HG02610 (cell line): ENCODE data around the gene FOXA3.

Experiments
- ATAC-seq: cut with Tn5 transposase; IDR thresholded peaks from one replicate; pipeline ENCODE4 v1.9.1; 2021; ENCODE audit warnings: mild to moderate bottlenecking, moderate library complexity; ENCODE audit not compliant: unreplicated experiment

FOXA3 gene

DNA sequence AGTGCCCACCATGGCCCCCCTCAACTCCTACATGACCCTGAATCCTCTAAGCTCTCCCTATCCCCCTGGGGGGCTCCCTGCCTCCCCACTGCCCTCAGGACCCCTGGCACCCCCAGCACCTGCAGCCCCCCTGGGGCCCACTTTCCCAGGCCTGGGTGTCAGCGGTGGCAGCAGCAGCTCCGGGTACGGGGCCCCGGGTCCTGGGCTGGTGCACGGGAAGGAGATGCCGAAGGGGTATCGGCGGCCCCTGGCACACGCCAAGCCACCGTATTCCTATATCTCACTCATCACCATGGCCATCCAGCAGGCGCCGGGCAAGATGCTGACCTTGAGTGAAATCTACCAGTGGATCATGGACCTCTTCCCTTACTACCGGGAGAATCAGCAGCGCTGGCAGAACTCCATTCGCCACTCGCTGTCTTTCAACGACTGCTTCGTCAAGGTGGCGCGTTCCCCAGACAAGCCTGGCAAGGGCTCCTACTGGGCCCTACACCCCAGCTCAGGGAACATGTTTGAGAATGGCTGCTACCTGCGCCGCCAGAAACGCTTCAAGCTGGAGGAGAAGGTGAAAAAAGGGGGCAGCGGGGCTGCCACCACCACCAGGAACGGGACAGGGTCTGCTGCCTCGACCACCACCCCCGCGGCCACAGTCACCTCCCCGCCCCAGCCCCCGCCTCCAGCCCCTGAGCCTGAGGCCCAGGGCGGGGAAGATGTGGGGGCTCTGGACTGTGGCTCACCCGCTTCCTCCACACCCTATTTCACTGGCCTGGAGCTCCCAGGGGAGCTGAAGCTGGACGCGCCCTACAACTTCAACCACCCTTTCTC, 8.2 kb downstream of the FOXA3 start:
- no peak for ATAC-seq

DNA sequence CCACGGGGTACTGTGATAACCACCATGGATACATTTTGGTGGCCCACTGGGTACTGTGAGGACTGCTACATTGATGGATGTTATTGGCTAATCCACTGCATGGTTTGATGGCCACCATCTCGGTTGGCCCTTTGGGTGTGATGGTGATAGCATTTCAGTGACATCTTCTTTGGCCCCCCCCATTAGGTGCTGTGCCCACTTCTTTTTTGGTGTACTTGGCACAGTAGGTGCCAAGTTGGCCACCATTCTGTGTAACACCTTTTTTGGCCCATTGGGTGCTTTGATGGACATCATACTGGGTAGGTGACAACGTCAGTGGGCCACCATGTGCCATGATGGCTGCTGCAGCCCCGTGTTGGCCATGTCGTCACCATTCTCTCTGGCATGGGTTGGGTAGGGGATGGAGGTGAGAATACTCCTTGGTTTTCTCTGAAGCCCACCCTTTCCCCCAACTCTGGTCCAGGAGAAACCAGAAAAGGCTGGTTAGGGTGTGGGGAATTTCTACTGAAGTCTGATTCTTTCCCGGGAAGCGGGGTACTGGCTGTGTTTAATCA, 9.2 kb downstream of the FOXA3 start:
- ATAC-seq: no peak

DNA sequence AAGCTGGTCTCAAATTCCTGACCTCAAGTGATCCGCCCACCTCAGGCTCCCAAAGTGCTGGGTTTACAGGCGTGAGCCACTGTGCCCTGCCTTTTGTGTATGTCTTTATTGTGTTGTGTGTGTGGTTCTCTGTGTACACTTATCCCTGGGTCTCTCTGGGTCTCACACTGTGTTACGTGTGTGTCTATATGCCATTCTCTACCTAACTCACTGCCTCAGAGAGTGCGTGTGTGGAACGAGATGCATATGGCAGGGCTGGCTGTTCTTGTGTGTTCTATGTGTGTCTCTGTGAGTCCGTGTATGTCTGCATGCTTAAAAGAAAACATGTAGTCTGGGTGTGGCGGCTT, 10.5 kb downstream of the FOXA3 start:
- no peak for ATAC-seq

DNA sequence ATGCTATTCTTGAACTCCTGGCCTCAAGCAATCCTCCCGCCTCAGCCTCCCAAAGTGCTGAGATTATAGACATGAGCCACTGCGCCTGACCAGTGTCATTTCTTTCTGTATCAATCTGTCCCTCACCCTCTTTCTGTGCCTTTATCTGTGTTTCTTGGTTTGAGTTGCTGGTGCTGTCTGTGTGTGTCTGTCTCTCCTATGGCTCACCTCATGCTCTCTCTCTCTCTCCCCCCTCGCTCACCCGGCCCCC, 12.0 kb downstream of the FOXA3 start:
- ATAC-seq: peak; percentile 36

DNA sequence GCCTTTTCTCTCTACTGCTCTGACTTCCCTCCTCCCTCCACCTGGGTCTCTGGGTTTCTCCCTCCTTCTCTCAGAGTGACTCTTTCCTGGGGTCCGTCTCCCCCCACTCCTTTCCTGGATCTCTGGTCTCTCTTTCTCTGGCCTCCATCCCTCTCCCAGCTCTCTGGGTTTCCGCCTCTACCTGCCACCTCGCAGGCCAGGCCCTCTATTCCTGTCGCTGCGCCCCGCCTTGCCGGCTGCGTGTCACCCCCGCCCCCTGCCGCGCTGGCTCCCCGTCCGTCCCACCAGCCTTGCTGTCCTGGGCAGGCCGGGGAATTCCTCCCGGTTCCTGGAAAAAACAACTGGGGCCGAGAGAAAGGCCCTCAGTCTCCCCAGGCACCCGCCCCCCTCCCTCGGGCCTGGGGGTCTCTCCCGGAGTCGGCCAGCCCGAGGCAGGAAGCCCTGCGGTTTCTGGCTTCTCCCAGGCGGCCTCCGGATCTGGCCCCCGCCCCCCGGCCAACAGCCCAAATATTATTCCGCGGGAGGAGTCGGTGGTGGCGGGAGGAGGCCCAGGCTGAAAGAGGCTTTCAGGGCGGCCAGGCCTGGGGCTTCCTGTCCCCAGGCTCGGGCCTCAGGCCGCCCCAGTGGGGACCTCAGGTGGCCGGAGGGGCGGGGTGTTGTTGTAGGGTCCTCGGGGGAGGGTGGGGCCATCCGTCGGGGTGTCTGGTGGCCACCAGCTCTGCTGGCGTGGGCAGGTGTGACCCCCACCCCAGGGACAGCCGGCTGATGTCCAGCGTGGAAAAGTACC, 12.5 kb downstream of the FOXA3 start:
- ATAC-seq: peak; percentile 21

DNA sequence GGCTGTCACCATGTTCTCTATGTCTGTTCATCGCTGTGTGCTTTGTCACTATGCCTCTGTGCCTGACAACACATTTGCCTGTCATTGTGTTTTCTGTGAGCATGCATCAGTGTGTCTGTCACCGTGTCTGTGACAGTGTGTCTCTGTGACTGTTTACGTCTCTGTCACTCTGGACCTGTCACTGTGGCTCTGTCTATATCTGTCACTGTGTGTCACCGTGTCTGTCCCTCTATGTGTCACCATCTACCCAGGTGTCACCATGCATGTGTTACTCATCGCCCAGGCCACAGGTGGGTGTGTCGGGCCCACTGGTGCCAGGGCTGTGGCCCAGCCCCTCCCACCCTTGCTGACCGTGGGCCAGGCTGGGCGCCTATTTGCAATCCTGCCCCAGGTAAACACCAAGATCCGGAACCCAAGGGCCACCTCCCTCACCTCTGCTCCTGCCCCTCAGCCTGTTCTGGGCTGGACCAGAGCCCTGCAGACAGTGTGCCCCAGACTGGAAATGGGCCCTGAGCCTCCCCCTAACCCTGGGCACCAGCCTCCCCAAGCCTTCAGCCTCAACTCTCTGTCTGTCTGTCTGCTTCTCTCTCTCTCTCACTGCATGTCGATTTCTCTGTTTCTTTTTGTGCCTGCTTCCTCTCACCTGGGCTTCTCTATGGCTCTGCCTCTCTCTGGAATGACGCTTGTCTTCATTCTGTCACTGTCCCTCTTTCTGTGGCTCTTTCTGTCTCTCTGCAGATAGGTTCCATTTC, 14.1 kb downstream of the FOXA3 start:
- no peak for ATAC-seq

DNA sequence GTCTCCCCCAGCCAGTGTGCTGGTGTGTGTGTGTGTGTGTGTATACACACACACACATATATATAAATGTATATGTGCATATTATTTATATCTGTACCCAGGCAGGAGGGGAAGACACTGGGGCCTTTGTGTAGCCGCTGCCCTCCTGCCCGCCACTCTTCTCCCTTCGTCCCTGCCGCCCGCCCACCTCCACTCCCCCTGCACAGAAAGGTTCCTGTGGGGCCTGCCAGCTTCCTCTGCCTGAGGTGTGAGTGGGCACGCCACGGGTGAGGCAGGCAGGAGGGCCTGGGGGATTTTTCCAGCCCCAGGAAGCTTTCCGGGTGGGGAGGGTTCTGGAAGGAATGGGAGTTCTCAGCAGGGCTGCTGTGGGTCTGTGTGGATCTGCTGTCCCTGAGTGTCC, 14.9 kb downstream of the FOXA3 start:
- ATAC-seq: no peak

DNA sequence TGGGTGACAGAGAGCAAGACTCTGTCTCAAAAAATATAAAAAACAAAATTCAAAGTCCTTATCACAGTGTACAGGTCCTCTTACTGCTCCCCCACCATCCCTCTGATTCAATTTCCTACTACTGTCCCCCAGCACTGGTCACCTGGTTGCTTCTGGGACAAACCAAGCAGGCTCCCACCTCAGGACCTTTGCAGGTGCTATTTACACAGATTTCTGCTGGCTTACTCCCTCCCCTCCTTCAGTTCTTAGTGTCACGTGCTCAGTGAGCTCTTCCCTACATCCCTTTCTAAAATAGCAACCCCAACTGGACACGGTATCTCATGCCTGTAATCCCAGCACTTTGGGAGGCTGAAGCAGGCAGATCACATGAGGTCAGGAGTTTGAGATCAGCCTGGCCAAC, 15.8 kb downstream of the FOXA3 start:
- no peak for ATAC-seq

DNA sequence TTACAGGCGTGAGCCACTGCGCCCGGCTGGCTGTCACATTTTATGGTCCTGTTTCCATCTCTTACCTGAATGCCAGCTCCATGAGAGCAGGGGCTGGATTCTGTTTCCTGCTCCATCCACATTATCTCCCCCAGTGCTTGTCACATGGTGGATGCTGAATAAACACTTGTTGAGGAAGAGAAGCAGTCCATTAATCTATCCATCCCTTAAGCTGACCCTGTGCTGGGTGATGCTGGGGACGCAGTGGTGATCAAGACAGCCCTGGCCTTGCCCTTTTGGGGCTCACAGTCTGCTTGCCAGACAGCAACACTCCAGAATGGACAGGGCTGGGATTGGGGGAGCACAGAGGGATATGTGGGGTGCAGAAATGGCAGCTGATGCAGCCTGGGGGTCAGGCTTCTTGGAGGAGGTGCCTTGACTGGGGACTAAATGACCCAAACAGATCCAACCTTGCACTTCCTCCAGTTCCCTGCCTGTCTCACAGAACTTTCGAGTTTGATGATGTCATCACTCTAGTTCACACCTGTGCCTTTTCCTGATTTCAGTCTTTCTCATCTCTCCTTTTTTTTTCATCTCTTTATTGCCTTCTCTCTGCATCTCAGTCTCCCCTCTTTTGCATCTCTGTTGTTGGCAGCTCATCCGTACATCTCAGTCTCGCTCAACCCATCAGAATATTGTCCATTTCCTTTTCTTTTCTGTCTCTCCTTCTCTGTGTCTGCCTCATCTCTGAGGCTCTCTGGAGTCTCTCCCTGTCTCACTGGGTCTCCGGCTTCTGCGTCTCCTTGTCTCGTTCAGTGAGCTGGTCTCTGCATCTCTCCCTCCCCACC, 17.2 kb downstream of the FOXA3 start:
- no peak for ATAC-seq

DNA sequence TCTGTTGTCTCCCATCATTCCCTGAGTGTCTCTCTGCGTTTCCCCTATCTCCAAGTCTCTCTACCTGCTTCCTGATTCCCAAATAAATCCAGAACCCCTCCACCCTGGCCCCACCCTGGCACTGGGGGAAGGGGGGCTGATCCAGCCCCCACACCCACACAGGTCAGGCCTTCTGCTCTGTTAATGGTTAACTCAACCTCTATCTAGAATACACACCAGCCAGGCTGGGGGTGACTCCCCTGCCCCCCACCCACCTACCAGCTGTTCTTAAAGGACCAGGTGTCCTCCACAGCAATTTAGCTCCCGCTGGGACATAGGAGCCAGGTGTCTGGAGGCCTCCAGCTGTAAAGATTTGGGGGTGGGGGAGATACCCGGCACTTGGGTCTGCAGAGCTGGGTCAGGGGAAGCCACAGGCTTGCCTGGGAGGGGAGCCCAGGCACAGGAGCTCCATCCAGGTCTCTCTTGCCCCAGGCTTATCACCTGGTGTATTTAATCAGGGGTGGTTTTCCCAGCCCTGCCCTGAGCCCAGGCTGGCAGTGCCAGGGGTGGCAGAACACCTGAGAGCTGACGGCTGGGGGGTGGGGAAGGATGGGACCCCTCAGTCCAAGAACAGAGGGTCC, 17.9 kb downstream of the FOXA3 start:
- ATAC-seq: no peak

DNA sequence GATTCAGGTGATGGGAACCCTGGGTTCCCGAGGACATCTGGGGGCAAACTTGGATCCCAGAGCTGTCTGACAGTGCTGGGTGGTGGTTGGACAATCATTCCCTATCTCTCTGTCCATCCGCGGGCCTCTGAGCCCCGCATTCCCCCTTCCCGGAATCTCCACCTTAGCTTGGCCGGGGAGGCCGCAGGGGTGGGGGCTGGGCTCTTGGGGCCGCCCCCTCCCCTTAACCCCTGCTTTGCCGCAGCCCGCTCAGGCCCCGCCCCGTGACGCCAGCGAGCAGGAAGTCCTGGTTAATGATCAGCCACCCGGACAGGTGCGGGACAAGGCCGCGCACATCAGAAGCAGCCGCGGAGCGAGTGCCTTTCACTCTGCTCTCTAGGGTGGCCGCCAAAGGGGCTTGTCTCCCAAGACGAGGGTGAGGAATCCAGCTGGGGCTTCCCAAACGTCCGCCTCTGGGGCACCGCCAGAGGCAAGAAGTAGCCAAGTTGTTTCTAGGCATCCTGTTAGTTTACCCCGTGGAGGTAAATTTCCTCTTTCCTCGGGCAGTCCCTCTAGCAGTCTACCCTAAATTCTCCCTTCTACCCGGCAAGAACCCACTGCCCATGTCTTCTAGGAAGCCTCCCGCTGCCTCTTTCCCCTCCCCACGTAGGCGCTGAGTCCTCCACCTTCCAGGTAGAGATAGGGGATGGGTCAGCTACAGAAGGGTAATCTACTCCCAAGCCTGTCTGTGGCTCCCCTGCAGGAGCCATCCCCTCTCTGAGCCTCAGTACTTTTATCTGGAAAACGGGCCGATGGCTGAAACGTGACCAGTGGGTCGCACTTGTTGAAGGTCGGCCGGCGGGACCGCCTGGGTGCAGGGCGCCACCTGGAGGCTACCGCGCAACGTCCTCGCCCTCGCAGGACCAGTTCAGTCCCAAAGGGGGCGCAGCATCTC, 18.8 kb downstream of the FOXA3 start:
- no peak for ATAC-seq

DNA sequence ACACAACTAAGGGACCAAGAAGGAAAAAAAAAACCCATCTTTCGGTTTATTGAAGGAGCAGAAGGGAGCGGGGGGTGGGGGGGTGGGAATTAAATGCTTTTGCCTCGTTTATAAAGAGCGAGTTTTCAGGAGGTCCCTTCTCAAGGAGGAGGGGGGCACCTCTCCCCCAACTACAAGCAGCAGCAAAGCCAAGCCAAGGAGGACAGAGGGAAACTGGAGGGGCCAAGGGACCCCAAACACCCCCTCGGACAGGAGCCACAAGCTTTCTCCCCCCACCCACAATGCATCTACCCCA, 19.4 kb downstream of the FOXA3 start:
- no peak for ATAC-seq

DNA sequence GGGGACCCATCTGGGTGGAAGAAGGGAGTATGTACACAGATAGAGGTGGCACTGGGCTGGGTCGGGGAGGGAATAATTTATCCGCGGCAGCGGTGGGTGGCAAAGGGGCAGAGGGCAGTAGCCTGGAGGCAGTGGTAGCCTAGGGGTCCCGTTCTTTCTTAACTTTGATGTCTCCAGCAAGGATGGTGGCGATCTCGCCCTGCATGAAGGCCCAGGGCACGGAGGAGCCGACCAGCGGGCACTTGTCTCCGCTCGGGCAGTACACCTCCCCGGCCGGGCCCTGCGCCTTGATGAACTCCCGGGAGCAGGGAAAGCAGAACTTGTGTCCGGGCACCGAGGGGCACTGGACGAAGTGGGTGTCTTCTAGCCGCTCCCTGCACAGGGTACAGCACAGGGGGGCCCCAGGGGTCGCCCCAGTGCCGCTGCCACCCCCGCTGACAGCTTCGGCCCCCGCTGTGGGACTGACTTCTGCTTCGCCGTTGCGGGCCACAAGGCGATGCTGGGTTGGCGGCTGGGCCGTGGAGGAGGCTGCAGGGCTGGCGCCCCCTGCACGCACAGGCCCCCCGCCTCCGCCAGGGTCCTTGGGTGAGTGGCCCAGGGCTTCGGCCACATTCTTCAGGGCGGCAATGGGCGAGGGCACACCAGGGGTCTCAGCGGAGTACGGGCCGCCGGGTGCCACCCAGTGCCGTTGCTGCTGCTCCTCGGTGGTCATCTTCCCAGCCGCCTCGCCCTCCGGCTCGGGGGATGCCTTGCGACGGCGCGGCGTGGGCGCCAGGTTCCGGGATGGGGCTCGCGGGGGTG, 20.0 kb downstream of the FOXA3 start:
- no peak for ATAC-seq

DNA sequence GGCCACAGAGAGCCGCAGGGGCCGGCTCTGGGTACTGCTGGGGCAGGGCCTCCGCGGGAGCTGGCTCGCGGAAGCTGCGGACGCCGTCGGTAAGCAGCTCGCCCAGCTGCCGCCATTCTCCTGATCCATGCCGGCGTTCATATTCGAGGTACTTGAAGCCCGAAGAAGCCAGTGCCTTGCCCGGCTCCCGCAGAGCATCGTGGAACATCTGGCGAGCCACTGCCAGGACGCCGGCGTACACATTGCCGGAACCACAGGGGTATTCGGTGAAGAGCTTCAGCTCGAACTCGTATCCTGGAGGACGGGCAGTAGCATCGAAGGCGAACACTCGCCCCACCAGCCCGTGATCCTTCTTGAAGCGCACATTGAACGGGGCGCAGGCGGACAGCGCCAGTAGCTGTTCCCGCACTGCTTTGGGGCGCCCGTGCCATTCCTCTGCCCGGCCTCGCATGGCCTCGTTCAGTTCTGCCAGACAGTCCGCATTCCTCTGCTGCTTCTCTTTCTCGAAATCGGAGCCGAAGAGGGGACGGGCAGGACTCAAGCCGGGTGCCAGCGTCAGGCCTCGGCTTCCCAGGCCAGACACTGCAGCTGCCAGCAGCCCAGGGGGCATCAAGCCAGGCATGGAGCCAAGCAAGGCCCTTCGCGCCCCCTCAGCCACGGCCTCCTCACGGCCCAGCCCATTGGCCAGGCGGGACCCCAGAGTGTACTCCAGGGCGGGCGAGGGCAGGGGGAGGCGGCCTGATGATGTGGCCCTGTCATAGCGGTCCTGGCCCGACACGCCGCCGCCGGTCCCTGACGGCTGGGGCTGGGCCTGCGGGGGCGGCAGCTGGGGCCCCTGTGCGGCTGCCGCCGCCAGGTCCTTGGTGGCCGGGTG, 20.8 kb downstream of the FOXA3 start:
- ATAC-seq: no peak

DNA sequence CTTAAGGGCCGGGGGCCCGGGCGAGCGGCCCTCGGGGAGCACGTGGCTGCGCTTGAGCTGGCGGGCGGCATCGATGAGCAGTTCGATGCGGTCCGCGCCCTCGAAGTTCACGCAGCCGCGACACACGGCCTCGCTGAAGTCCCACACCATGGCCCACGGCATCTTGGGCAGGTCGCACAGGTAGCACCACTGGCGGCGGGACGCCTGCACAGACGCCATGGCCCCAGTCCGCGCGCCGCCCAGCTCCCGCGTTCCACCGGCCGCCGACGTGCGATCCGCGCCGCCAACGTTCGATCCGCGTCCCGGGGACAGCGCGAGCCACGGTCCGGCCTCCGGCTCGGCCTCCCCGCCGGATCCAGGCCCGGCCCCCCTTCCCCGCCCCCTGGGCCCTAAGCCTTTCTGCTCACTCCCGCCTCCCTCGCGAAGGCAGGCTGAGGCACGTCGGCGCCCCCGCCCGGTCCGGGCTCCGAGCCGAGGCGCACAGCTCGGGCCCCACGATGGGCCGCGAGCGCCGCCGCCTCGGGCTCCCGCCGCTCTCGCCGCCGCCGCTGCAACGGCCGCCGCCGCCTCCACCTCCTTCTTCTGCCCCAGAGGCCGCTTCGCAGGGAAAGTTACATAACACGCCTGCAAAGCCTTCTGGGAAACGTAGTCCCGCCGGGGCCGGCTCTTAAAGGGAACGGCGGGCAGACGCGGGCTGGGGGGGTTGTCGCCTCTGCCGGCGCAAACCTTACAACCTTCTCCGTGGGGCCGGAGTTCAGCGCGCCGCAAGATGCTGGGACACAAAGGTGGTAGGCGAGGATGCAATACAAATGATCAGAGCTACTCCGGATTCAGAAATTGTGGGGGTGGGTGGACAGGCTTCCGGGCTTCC, 21.7 kb downstream of the FOXA3 start, which contains the start of gene IRF2BP1:
IRF2BP1 (minus strand) TSS at position 586 of the 871 bp plus-strand sequence; CDS start at position 219, 367 bp downstream.
- ATAC-seq: peak; percentile 46

DNA sequence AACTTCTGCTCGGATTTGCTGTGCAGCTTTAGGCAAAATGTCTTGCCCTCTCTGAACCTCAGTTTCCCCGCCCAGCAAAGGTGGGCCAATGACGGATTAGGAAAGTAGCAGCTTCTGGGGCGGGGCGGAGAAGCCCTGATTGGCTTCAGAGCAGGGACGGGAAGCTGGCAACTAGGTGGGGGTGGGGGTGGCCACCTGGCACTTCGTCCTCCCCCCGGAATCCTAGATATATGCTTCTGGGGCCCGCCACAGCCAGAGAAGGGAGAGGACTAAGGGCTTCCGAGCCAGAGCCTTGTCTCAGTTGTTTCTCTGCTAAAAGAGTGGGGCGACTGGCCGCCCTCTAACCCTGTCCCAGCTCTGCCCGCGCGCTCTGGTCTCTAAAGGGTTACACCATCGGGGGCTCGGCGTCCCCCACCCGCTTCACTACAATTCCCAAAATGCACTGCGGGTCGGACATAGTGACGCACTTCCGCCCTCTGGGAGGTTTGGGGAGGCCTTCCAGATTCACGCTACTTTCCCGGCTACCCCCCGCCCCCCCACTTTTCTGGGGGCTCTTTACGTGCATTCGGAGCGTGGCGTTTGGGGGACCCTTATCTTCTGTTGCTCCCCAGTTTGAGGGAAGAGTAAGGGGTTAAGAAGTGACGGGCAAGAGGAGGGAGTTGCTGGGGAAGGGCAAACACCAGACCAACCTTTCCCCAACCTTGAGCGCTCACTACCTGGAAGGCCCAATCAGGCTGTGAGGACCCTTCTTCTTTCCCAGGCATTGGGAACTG, 22.5 kb downstream of the FOXA3 start:
- ATAC-seq: peak; percentile 46
